ENCODE measurements around the gene PGAM2.

The PGAM2 gene

DNA sequence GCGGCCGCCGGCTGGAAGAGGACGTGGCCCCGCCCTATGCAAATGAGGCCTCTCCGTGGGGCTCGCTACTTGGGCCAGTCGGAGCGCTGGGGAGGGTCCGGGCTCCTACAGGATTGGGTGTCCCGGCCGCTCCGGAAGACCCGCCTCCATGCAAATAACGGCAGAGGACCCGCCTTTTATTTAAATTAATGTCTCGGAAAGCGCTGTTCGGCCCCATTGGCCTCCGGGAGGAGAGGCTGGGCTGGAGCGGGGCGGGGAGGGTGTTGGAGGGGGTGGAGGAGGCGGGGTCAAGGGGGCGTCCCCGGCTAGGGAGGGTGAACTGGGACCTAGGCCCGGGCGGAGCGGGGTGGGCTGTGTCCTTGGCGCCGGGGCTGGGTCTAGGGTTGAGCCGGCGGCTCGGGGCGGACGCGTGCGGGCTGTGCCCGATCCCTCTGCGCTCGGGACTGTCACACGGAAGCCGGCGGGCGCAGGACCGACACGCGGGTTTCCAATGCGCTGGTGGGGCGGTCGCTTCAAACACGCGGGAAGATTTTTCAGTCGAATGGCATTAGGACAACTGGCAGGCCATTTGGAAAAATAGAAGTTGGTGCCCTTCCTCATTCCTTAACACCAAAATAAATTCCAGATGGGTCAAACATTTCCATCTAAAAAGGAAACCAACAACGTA lies 17.3 kb upstream of the PGAM2 start:
- peak; percentile 99 for DNase-seq

DNA sequence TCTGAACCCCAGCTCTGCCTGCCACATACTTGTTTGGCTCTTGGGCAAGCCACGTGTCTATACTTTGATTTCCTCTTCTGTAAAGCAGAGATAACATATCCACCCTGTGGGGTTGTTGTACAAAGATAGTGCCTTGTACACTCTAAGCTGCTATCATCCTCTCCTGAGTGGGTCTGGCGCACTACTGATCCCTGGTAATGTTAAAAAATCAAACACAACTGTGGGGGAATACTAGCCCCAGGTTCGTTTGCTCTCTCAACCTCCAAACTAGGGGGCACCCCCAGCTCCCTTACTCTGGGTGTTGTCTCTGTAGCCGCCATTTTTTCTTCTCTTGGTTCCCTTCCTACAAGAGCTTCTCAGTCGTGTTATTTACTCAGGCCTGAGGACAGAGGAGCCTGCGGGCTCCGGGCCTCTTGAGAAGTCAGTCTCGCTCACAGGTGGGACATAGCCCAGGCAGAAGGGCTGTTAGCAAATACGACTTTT lies 15.9 kb upstream of the PGAM2 start:
- no peak for DNase-seq

DNA sequence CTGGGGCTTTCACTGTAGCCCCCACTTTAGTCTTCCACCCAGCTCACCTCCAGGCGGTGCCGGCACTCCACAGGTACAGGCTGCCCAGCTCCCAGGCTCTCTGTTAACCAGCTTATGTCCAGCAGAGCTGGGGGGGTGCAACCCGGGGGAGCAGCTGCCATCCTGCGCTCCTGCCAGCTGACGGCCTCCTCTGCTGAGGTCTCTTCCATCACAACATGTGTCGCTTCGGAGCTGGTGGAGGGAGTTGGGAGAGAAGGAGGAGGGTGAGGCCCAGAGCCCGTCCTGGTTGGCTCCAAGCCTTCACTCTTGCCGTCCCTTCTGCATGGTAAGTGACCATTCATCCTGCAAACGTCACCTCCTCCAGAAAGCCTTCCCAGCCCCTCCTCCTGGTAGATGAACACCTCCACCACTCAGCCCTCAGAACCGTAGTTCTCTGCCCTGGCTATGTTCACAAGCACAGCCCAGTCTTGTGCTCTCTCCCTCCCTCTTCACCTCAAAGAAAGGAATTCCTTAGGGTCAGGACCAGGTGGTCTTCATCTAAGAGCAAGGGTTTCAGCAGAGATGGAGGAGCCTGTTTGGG lies 15.4 kb upstream of the PGAM2 start:
- DNase-seq = no peak

DNA sequence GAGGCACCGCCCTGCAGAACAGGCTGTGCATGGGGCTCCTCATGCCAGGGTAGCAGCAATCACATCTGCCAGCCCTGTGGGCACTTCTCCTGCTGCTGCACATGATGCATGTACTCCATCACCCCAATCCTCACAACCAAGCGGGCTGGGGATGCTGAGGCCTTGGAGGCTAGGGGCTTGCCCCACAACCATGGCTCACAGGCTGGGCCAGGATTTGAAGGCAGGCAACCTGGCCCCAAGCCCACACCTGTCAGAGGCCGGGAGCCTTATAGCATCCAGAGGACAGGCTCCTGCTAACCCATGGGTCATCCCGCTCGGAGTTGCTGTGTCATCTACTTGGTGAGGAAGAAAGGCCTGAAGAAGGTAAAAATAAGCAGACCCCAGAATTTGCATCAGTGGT lies 14.8 kb upstream of the PGAM2 start:
- no peak for DNase-seq

DNA sequence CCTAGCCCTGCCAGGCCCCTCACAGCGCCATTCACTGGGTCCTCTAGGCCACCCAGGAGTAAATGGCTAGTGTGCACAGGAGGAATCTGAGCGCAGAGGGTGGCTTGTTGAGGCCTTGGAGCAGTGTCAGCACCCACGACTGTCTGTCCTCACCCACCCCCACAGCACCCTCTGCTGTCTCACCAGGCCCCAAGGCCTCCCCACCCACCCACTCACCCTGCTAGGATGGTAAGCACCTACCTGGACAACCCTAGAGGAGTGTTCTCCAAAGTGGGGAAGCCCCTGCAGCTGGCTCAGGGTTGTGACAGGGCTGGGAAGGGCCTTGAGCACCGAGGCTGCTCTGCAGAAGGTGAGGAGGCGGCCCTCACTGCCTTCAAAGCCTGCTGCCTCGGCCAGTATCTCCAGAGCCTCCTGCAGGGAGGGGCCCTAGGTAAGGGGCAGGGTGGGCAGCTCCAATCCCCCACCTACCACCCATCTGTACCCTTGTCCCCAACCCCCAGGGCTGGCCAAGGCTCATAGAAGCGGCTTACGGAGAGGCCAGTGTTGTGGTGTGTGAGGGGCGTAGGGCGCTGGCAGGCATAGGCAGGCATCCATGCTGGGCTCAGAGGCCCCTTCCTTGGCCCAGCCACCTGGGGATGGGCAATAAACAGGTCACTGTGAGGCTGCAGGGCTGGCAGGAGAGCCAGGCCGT lies 14.1 kb upstream of the PGAM2 start:
- DNase-seq = no peak

DNA sequence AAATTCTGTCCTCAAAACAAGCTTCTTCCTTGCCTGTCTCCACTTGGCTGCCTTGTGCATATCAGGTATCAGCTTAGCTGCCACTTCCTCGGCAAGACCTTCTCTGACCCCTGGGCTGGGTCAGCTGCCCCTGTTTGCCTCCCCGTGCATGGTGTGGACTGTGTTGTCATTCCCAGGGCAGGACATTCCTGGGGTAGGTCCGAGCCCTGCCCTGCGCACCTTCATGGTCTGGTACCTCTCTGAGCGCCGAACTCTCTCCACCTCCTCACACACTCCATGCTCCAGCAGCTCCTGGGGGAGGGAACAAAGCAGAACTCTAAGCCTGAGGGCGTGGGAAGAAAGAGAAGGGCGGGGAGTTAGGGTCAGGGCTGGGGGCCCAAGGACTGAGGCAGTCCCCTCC lies 13.2 kb upstream of the PGAM2 start:
- no peak for DNase-seq

DNA sequence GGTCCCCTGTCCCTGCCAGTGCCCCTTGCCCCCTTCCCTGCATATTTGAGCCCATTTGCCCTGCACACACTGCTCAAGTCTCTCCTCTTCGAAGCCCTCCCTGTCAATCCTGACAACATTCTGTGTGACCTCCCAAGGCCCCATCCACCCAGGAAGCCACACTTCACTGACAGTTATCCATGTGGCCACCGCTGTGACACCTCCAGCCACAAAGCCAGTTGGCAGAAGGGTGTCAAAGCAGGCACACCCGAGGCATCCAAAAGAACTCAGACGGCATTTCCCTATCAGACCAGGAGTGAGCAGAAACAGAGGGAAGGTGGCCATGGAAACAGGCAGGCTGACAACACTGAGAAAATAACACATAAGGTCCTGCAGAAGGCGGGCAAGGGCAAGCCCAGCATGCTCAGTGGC lies 12.3 kb upstream of the PGAM2 start:
- no peak for DNase-seq

DNA sequence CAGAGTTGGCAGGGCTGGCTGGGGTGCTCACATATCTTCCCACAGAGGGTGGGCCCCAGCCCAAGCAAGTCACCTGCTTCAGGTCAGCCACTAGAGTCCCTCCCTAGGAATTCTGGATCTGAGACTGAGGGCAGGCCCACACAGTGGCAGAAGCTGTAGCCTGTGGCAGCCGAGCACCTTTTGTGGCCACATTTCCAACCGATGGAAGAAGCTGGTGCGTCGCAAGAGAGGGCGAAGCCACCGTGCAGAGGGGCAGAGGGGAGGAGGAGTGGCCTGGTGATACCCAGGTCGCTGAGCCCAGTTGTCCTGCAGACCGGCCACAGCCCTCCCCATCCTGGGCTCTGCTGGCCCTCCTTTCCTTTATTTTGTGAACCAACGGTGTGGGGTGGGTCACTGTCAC lies 11.7 kb upstream of the PGAM2 start:
- no peak for DNase-seq

DNA sequence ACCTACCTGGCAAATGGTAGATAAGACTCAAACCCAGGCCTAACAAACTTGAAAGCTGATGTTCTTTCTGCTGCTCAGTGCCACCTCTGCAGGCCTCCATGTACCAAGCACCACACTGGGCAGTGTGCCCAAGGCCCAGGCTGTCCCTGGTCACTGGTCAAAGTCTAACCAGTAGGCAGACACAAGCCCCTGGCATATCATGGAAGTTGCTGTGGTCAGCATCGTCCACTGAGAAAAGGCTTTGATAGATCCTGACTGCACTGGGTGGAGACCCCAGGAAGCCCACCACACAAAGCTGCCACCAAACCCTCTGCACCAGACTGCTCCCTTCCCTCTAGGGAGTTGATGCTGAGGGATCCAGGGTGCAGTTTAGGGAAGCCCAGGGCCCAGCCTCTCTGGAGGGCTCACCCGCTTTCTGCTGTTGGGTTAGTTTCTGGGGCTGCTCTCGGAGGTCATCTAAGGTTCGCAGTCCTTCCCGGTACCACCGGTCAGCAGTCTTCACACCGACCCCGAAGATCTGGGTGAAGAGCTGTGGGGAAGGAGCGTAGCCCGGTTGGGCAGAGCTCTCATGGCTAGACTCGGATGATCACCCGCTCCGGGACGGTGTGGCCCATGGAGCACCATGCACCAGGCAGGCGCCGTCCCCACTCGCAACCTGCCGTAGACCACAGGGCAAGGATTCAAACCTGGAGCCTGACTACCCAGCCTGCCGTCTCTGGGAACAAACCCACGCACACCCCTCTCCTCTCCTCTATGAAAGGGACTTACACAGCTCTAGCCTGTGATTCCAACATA lies 10.9 kb upstream of the PGAM2 start:
- DNase-seq = no peak

DNA sequence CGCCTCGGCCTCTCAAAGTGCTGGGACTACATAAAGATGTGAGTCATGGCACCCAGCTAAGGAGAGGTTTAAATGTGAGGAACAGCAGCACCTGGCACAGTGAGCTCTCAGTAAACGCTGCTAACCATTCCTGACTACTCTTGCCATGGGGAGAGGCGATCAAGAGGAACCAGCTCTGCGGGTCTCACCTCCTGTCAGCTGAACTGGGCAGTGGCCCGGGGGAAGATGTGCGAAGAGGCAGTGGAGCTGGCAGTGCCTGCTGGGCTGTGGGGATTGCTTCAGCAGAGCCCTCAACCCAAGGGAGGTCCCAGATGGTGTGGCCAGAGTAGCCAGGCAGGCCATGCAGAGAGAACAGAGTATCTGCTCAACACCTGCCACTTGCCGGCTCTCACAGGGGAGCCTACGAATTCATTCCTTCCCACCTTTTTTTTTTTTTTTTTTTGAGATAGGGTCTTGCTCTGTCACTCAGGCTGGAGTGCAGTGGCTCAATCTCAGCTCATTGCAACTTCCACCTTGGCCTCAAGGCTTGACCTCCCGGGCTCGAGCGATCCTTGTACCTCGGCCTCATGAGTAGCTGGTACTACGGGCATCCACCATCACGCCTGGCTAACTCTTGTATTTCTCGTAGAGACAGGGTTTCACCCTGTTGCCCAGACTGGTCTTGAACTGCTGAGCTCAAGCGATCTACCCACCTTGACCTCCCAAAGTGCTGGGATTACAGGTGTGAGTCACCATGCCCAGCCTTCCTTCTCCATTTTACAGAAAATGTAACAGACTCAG lies 10.1 kb upstream of the PGAM2 start:
- DNase-seq = no peak

DNA sequence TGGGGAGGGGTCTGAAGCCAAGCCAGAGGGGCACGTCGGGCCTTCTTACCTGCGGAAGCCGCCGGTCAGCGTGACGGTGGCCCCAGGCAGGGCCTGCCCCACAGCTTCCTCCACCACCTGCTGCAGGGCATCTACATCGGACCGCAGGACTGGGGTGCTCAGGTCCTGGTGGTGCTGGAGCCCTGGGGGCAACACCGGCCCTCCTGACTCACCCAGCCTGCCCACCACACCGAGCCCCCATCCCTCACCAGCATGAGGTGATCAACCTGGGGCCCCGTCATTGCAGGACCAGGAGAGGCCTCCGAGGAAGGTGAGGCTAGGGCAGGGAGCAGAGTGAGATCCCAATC lies 9.0 kb upstream of the PGAM2 start:
- DNase-seq = no peak

DNA sequence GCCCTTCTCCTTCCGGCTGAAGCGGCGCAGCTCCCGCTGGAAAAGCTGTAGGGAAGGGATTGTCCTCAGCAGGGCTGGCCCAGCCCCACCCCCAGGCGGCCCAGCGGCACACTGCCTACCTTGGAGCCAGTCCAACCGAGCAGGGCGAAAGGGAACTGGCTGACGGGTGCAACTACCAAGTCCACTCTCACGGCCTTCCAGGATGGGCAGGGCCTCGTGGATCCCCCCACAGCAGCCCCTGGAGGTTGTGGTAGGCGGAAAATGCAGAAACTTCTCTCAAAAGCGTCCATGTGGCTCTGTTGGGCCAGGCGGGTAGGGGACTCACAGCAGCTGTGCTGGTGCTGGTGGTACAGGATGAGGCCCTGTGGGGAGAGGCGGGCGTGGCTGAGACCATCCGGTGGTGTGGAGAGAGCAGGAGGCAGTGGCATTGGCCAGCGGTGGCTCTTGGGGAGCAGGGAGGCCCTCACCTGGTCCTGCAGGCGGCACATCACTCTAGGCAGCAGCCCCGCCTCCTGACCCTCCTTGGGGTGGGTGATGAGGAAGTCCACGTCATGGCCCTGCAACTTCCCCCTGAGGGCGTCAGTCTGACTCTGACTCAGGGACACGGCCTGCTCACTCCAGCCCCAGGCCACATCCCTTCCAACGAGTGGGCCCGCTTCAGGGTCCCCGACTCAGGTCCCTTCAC lies 8.4 kb upstream of the PGAM2 start:
- peak; percentile 78 for DNase-seq

DNA sequence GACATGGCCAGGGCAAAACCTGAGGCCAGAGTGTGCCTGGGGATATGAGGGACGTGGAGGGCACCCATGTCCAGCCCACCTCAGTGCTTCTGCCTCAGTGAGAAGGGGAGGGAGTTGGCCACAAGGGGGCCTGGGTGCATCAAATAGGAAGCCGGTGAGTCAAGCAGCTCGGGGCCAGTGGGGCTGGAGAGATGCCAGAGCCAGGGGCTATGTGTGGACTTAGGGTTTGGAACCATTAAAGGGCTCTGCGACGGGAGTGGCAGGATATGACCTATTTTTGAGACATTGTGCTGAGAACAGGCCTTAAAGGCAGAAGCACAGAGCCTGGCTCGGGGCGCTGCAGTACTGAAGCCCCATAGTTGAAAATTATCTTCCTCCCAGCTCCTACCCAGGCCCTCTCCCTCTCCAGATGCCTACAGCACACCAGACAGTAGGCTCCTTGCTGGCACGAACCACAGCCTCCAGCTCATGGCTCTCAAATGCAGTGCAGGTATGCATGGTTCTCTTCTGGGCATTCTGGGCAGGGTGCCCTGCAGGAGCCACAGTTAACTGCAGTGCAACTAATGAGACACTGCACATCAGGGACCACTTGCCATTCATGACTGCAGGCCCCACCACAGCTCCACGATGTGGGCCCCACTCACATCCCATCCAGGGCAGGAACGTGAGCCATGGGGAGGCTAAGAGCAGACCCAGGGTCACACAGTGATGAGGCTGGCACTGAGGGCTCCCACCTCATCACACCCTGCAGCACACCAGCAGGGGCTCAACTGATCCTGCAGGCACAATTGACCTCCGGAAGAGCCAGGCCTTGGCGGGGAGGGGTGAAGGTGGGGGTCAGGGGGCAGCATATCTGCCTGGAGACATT lies 7.2 kb upstream of the PGAM2 start:
- peak; percentile 57 for DNase-seq

DNA sequence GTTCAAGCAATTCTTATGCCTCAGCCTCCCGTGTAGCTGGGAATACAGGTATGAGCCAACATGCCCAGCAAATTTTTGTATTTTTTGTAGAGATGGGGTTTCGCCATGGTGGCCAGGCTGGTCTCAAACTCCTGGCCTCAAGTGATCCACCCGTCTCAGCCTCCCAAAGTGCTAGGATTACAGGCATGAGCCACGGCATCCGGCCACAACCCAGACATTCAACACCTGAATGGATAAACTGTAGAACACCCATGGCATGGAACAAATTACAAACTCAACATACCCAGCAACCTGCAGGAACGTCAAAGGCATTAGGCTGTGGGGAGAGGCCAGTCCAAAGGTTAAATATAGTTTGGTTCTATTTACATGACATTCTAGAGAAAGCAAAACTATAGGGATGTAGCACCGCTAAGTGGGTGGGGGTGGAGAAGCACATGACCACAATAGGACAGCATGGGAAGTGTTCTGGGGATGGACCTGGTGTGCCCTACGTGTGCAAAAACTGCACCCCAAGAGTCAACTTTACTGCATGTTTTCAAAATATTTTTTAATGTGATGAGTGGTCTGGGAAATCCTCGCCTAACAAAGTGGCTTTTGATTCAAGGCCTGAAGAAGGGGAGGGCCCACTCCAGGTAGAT lies 6.5 kb upstream of the PGAM2 start:
- DNase-seq = no peak

DNA sequence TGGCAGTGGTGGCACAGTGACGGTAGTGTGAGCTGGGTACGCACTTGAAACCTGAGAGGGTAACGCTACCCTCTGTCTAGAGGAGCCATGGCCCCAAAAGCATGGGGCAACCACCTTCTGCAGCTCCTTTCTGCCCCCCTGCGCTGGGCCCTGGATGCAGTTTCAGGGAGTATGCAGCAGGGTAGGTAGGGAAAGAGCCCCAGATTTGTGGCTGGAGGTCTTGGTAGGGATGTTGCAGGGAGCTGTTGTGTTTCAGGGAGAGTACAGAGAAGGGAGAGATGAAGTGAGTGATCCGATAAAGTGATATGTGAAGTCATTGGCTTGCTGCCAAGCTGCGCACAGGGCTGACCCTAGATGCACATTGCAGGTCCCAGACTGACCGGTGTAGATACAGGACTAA lies 2.7 kb upstream of the PGAM2 start:
- no peak for DNase-seq

DNA sequence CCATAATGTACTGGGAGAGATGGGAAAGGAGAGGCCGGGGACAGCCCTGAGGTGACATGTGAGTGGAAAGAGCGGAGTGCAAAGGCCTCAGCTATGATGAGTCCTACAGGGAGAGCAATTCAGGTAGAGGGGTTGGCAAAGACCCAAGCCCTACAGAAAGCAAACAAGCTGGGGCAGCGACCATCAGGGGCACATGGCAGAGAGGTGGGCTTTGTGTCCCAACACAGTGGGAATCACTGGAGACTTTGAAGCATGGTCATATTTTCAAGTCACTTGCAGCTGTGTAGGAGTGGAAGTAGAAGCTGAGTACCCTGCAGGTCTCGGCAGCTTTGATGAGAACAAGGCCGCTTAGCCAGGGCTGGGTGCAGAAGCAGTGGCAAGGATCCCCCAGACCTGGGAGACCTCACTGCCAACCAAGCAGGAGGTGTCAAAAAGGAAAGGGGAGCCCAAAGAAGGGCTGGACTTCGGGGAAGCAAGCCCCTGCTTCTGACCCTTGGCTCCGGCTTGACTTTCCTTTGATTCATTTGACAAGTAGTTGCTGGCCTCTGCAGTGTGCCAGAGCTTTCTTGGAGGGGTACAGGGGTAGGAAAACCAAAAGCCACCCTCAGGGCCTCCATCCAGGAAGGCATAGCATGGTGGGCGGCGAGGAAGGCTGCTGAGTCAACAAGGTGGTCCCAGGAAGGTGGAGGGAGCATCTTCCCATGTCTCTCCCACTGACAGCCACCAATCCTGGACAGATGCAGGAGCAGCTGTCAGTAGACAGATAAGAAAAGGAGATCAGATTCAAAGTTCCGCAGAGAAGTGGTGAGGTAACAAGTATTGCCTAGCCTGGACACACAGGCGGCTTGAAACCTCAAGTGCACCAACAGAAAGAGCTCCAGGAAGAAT lies 1.9 kb upstream of the PGAM2 start:
- DNase-seq = no peak

DNA sequence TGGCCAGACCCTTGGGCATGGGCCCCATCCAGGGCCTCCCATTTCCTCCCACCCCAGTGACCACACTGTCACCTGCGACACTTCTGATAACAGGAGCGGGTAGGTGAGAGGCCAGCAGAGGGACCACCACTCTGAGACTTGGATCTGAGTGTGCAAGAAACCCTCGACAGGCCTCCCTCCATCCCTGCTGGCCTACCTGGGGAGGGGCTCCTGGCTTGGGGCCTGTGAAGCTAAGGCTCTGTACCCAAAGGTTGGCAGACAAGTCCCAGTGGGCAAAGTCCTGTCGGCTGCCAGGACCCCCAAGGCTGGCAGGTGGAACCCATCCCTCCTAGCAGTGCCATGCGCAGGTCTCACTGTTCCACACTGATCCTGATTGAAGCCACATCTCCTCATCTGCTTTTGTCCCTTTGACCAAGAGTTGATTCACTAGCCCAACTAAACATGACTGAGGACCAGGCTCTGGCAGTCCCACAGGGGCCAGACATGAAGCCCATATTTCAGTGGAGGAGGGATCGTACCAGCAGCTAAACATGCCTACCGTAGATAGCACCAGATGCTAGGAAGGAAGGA lies 1.2 kb upstream of the PGAM2 start:
- DNase-seq = no peak

DNA sequence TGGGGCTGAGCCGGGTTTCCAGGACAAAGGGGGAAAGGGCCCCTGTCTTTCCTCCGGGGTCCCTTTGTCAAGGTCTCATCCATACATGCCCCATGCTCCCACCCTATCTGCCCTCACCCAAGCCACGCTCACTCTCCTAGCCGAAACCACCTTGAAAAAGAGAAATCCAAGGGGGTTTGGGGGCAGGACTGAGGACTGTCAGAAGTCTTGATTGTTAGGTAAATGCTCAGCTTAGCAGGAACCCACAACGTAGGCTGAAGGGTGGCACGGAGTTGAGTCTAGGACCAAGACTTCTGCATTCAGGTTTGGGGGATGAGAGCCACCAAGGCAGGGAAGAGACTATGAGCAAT lies 719 bp upstream of the PGAM2 start:
- DNase-seq = no peak

DNA sequence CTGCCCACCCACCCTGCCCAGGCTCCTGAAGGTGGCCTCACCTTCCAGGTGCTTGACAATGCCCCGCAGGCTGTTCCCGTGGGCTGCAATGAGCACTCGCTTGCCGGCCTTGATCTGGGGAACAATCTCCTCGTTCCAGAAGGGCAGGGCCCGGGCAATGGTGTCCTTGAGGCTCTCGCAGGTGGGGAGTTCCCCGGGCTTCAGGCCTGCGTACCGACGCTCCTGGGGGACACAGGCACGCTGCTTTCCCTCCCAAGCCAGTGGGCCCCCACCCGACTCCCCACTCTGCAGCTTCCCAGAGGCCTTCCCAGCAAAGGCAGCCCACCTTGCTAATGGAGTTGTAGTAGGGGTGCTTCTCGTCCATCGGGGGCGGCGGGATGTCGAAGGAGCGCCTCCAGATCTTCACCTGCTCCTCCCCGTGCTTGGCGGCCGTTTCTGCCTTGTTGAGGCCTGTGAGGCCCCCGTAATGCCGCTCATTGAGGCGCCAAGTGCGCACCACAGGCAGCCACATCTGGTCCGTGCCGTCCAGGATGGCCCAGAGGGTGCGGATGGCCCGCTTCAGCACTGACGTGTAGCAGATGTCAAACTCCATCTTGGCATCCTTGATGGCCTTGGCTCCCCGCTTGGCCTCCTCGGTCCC lies 456 bp downstream of the PGAM2 start:
- DNase-seq = no peak

All from MV-4-11 (cell line).